ENCODE measurements around the gene SLIT3. TPM values are rescaled to one million over a fixed set of nuclear protein-coding genes. Genes with fewer than 3 reads are reported as not detected.

Gene SLIT3
- total RNA-seq, 1 experiment from 2014 or later = not detected

DNA sequence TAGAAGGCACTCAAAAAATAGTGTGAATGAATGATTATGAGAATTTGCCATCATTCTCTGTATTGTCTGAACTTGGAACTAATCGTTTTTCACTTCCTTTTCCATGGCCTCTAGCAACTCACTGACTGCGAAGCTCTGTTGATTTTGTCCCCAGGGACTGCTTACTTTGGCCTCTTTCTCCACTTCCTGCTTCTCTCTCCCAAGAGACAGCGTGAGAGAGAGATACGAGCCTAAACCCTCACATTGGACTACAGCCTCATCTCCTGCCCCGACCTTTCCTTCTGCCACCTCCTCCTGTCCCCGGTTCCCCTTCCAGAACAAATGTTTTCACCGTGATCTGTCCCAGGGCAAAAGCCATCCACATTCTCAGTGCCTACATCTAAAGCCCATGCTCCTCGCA, 421.0 kb downstream of the SLIT3 start:
- peaks cover 42% of the 10 kb centered on the region for H3K4me1 ChIP-seq (ENCODE audit: low read length)
- no peaks in the 10 kb centered on the region for H3K27me3 ChIP-seq (ENCODE audit: low read length)
- H3K36me3 ChIP-seq (ENCODE audit: insufficient read depth, low read length) = no peaks in the 10 kb centered on the region
- H3K79me2 ChIP-seq (ENCODE audit: low read length) = no peaks in the 10 kb centered on the region
- H3K9me3 ChIP-seq (ENCODE audit: low read length) = no peaks in the 10 kb centered on the region
- H3K9ac ChIP-seq (ENCODE audit: low read length) = no peak overlapping the region
- peak overlapping the region; percentile 19; the same call in 1 of the 2 replicates for H3K4me3 ChIP-seq (ENCODE audit: low read length)
- no peaks in the 10 kb centered on the region for H3K9me2 ChIP-seq (replicated peaks; ENCODE audit: insufficient read depth, low read length)
- peak overlapping the region; percentile 43 for H3K4me2 ChIP-seq (ENCODE audit: low read depth, low read length, poor library complexity, severe bottlenecking)
- H3K27ac ChIP-seq (ENCODE audit: low read length) = no peak overlapping the region
- H4K20me1 ChIP-seq (ENCODE audit: insufficient read depth, low read depth, low read length) = no peaks in the 10 kb centered on the region
- no peak overlapping the region for H2AFZ ChIP-seq (ENCODE audit: low read length)
- DNase-seq = peak; percentile 88

DNA sequence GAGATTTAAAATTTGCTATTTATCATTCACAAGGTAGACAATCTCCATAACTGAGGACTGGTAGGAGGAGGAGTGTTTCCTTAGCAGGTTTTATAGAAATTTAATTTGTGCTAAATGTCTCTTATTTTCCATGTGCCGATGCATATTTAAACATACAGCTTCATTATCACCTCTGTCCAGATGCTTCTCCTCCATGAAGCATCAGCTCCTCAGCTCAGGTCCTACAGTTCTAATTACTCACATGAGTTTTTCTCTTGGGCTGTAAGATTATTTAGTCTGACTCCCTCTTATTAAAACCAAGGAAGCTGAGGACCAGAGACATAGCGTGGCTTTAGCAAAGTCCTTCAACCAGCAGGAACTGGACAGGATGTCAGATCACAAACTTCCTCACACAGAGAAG, 421.6 kb downstream of the SLIT3 start:
- H3K27me3 ChIP-seq (ENCODE audit: low read length) = no peaks in the 10 kb centered on the region
- H3K9me2 ChIP-seq (replicated peaks; ENCODE audit: insufficient read depth, low read length) = no peaks in the 10 kb centered on the region
- no peaks in the 10 kb centered on the region for H4K20me1 ChIP-seq (ENCODE audit: insufficient read depth, low read depth, low read length)
- H2AFZ ChIP-seq (ENCODE audit: low read length) = no peak overlapping the region
- H3K4me3 ChIP-seq (ENCODE audit: low read length) = peak overlapping the region; percentile 19; the same call in 1 of the 2 replicates
- no peak overlapping the region for H3K9ac ChIP-seq (ENCODE audit: low read length)
- peaks cover 42% of the 10 kb centered on the region for H3K4me1 ChIP-seq (ENCODE audit: low read length)
- peak overlapping the region; percentile 43 for H3K4me2 ChIP-seq (ENCODE audit: low read depth, low read length, poor library complexity, severe bottlenecking)
- no peaks in the 10 kb centered on the region for H3K36me3 ChIP-seq (ENCODE audit: insufficient read depth, low read length)
- no peaks in the 10 kb centered on the region for H3K9me3 ChIP-seq (ENCODE audit: low read length)
- no peaks in the 10 kb centered on the region for H3K79me2 ChIP-seq (ENCODE audit: low read length)
- H3K27ac ChIP-seq (ENCODE audit: low read length) = no peak overlapping the region
- DNase-seq = no peak

DNA sequence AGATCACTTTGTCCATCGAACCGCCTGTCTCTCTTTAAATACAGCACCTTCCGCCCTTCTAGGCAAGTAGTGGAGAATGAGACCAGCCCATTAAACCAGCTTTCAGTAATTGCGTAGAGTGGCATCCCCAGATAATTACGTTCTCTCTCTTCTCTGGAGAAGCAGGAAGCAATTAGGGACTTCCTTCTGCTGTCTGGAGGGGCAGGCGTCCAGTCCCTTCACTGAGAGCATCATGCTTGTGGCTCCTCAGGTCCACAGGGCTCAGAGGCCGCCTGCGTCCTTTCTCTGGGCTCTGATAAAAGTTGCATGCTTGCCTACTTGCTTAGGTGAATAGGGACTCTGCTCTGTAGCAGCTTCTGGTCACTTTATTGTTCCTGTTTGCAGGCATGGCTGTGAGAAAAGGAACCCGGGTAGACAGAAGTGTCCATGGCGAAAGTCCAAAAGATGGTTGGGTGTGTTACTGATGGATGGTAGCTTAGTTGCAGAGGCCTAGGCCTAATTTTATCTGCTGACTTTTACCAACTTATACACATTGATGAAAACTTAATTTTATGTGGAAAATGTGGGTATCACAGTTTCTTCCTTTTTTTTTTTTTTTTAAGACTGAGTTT, 422.7 kb downstream of the SLIT3 start:
- no peak overlapping the region for H3K9ac ChIP-seq (ENCODE audit: low read length)
- no peak overlapping the region for H3K27ac ChIP-seq (ENCODE audit: low read length)
- no peaks in the 10 kb centered on the region for H3K36me3 ChIP-seq (ENCODE audit: insufficient read depth, low read length)
- no peaks in the 10 kb centered on the region for H3K9me3 ChIP-seq (ENCODE audit: low read length)
- no peak overlapping the region for H3K4me2 ChIP-seq (ENCODE audit: low read depth, low read length, poor library complexity, severe bottlenecking)
- H3K27me3 ChIP-seq (ENCODE audit: low read length) = no peaks in the 10 kb centered on the region
- no peak overlapping the region for H2AFZ ChIP-seq (ENCODE audit: low read length)
- H3K79me2 ChIP-seq (ENCODE audit: low read length) = no peaks in the 10 kb centered on the region
- no peaks in the 10 kb centered on the region for H4K20me1 ChIP-seq (ENCODE audit: insufficient read depth, low read depth, low read length)
- peaks cover 42% of the 10 kb centered on the region for H3K4me1 ChIP-seq (ENCODE audit: low read length)
- H3K9me2 ChIP-seq (replicated peaks; ENCODE audit: insufficient read depth, low read length) = no peaks in the 10 kb centered on the region
- no peak overlapping the region for H3K4me3 ChIP-seq (ENCODE audit: low read length)
- DNase-seq = no peak

DNA sequence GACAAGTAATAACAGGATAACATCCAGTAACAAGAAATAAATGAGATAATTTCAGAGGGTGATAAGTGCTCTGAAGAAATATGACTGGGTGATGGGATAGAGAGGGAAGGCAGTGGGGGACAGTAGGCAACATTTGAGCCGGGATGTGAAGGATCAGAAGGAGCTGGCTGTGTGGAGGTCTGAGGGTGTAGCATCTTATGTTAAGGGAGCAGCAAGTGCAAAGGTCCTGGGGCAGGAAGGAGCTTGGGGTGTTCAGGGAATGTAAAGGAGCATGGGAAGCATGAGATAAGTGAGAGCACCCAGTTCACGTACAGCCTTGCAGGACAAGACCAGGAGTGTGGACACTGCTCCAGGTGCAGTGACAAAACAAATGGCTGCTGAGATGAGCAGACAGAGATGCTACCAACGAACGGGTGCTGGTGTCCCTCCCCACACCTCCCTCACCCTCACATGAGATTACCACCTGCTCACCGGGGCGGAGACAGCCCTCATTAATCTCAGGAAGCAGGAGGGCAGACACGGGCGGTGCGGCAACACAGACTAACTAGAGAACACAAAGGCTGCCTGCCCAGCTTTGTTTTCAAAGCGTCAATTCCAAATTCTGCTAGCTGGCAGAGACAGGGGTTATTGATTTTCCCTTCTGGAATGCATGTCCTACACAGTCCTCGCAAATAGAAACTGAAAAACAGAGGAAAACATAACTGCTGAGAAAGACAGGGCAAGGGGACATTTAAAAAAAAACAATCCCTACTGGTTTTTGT, 423.6 kb downstream of the SLIT3 start:
- H3K9ac ChIP-seq (ENCODE audit: low read length) = no peak overlapping the region
- no peaks in the 10 kb centered on the region for H3K36me3 ChIP-seq (ENCODE audit: insufficient read depth, low read length)
- no peaks in the 10 kb centered on the region for H4K20me1 ChIP-seq (ENCODE audit: insufficient read depth, low read depth, low read length)
- no peaks in the 10 kb centered on the region for H3K9me3 ChIP-seq (ENCODE audit: low read length)
- H3K4me2 ChIP-seq (ENCODE audit: low read depth, low read length, poor library complexity, severe bottlenecking) = no peak overlapping the region
- H2AFZ ChIP-seq (ENCODE audit: low read length) = no peak overlapping the region
- peaks cover 39% of the 10 kb centered on the region for H3K4me1 ChIP-seq (ENCODE audit: low read length)
- H3K27ac ChIP-seq (ENCODE audit: low read length) = no peak overlapping the region
- H3K9me2 ChIP-seq (replicated peaks; ENCODE audit: insufficient read depth, low read length) = no peaks in the 10 kb centered on the region
- H3K27me3 ChIP-seq (ENCODE audit: low read length) = no peaks in the 10 kb centered on the region
- H3K4me3 ChIP-seq (ENCODE audit: low read length) = no peak overlapping the region
- DNase-seq = no peak
- H3K79me2 ChIP-seq (ENCODE audit: low read length) = no peaks in the 10 kb centered on the region

DNA sequence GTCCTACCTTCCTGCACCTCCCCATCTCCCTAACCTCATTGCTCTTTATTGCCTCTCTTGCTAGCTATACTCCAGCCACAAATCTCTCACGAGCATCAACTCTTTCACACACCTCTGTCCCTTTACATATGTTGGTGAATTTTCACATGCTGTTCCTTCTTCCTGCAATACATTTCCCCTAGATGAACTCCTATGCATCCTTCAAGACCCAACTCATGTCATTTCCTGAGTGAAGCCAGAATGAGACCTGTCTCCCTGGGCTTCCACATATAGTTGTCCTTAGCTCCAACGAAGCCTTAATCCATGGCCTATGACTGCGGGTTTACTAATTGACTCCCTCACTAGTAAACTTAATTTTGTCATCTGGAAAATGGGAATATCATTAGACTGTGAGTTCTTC, 424.5 kb downstream of the SLIT3 start:
- H2AFZ ChIP-seq (ENCODE audit: low read length) = no peak overlapping the region

DNA sequence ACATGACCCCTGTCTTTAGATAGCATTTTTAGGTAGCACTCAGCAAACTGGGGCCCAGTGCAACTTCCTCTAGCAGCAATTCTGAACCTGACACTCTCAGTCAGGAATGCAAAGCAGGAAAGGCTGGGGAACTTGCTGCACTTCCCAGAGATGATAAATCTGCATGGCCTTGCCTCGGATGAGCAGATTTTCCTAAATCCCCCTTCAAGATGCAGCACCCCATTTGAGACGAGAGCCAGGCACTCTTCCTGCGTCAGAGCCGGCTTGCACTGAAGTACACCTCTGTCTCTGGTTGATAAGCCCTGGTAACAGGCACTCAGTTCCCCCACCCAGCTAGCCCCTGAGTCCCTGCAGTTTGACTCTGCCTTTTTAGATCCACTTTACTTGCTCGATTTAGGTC, 425.1 kb downstream of the SLIT3 start:
- Histone ChIP-seq H3K27me3 (ENCODE audit: low read length) (no peaks in the 10 kb centered on the region), H3K4me1 (ENCODE audit: low read length) (peaks cover 24% of the 10 kb centered on the region), H3K9me2 (replicated peaks; ENCODE audit: insufficient read depth, low read length) (no peaks in the 10 kb centered on the region), H4K20me1 (ENCODE audit: insufficient read depth, low read depth, low read length) (no peaks in the 10 kb centered on the region), H3K9ac (ENCODE audit: low read length) (no peak overlapping the region), H3K9me3 (ENCODE audit: low read length) (no peaks in the 10 kb centered on the region), H3K4me3 (ENCODE audit: low read length) (no peak overlapping the region), H3K79me2 (ENCODE audit: low read length) (no peaks in the 10 kb centered on the region), H3K4me2 (ENCODE audit: low read depth, low read length, poor library complexity, severe bottlenecking) (no peak overlapping the region), H3K27ac (ENCODE audit: low read length) (no peak overlapping the region), H3K36me3 (ENCODE audit: insufficient read depth, low read length) (no peaks in the 10 kb centered on the region), H2AFZ (ENCODE audit: low read length) (no peak overlapping the region)
- DNase-seq = no peak

More for the DNA sequence above, 424.5 kb downstream of the SLIT3 start:
- Histone ChIP-seq H3K27me3 (ENCODE audit: low read length) (no peaks in the 10 kb centered on the region), H3K9me3 (ENCODE audit: low read length) (no peaks in the 10 kb centered on the region), H4K20me1 (ENCODE audit: insufficient read depth, low read depth, low read length) (no peaks in the 10 kb centered on the region), H3K36me3 (ENCODE audit: insufficient read depth, low read length) (no peaks in the 10 kb centered on the region), H3K9me2 (replicated peaks; ENCODE audit: insufficient read depth, low read length) (no peaks in the 10 kb centered on the region), H3K4me1 (ENCODE audit: low read length) (peaks cover 30% of the 10 kb centered on the region), H3K9ac (ENCODE audit: low read length) (no peak overlapping the region), H3K4me3 (ENCODE audit: low read length) (no peak overlapping the region), H3K79me2 (ENCODE audit: low read length) (no peaks in the 10 kb centered on the region), H3K27ac (ENCODE audit: low read length) (no peak overlapping the region), H3K4me2 (ENCODE audit: low read depth, low read length, poor library complexity, severe bottlenecking) (no peak overlapping the region)
- no peak for DNase-seq

- Histone ChIP-seq H2AFZ (ENCODE audit: low read length) (no peak overlapping the region), H3K36me3 (ENCODE audit: insufficient read depth, low read length) (no peaks in the 10 kb centered on the region), H3K9ac (ENCODE audit: low read length) (no peak overlapping the region), H3K9me3 (ENCODE audit: low read length) (no peaks in the 10 kb centered on the region), H3K4me1 (ENCODE audit: low read length) (peaks cover 15% of the 10 kb centered on the region), H3K27me3 (ENCODE audit: low read length) (no peaks in the 10 kb centered on the region), H3K79me2 (ENCODE audit: low read length) (no peaks in the 10 kb centered on the region), H3K4me2 (ENCODE audit: low read depth, low read length, poor library complexity, severe bottlenecking) (no peak overlapping the region), H3K27ac (ENCODE audit: low read length) (no peak overlapping the region), H3K4me3 (ENCODE audit: low read length) (no peak overlapping the region), H3K9me2 (replicated peaks; ENCODE audit: insufficient read depth, low read length) (no peaks in the 10 kb centered on the region), H4K20me1 (ENCODE audit: insufficient read depth, low read depth, low read length) (no peaks in the 10 kb centered on the region)
- peak; percentile 51 for DNase-seq
Measured at GRCh38 chr5:168874713-168875380, 426.1 kb downstream of the SLIT3 start.

GRCh38 chr5:168872246-168872645, 428.7 kb downstream of the SLIT3 start:
- H3K9me2 ChIP-seq (replicated peaks; ENCODE audit: insufficient read depth, low read length) = no peaks in the 10 kb centered on the region
- no peak for DNase-seq
- H3K36me3 ChIP-seq (ENCODE audit: insufficient read depth, low read length) = no peaks in the 10 kb centered on the region
- no peak overlapping the region for H3K4me3 ChIP-seq (ENCODE audit: low read length)
- H3K9ac ChIP-seq (ENCODE audit: low read length) = no peak overlapping the region
- no peak overlapping the region for H2AFZ ChIP-seq (ENCODE audit: low read length)
- no peak overlapping the region for H3K4me2 ChIP-seq (ENCODE audit: low read depth, low read length, poor library complexity, severe bottlenecking)
- peaks cover 6% of the 10 kb centered on the region for H3K4me1 ChIP-seq (ENCODE audit: low read length)
- H4K20me1 ChIP-seq (ENCODE audit: insufficient read depth, low read depth, low read length) = no peaks in the 10 kb centered on the region
- H3K27ac ChIP-seq (ENCODE audit: low read length) = no peak overlapping the region
- H3K79me2 ChIP-seq (ENCODE audit: low read length) = no peaks in the 10 kb centered on the region
- H3K27me3 ChIP-seq (ENCODE audit: low read length) = no peaks in the 10 kb centered on the region
- H3K9me3 ChIP-seq (ENCODE audit: low read length) = no peaks in the 10 kb centered on the region

Measured in Karpas-422 (cell line).